ENCODE results near the gene GP5. TPM values are rescaled to one million over a fixed set of nuclear protein-coding genes. Genes with fewer than 3 reads are reported as not detected.

GP5 gene
- total RNA-seq, 1 donor from 2014 or later, result under 0.01 TPM

Other genes starting within 250 kb of the GP5 start
- not detected for gene CPN2, start 47.9 kb downstream of the GP5 start, total RNA-seq
- gene LRRC15, start 29.5 kb downstream of the GP5 start, total RNA-seq, result not detected
- gene ATP13A3, start 87.7 kb upstream of the GP5 start, total RNA-seq, result 116 TPM
- gene TMEM44, start 234.2 kb upstream of the GP5 start, total RNA-seq, result 33.9 TPM

Data from temporal lobe (tissue), 1 donor.